ENCODE measurements around the gene PHLDB1.
"Not testable (repeated sequence)": the region's sequence is repeated elsewhere in the genome, so short reads cannot be mapped to it uniquely, and the experiment has no call there.

Gene PHLDB1

DNA sequence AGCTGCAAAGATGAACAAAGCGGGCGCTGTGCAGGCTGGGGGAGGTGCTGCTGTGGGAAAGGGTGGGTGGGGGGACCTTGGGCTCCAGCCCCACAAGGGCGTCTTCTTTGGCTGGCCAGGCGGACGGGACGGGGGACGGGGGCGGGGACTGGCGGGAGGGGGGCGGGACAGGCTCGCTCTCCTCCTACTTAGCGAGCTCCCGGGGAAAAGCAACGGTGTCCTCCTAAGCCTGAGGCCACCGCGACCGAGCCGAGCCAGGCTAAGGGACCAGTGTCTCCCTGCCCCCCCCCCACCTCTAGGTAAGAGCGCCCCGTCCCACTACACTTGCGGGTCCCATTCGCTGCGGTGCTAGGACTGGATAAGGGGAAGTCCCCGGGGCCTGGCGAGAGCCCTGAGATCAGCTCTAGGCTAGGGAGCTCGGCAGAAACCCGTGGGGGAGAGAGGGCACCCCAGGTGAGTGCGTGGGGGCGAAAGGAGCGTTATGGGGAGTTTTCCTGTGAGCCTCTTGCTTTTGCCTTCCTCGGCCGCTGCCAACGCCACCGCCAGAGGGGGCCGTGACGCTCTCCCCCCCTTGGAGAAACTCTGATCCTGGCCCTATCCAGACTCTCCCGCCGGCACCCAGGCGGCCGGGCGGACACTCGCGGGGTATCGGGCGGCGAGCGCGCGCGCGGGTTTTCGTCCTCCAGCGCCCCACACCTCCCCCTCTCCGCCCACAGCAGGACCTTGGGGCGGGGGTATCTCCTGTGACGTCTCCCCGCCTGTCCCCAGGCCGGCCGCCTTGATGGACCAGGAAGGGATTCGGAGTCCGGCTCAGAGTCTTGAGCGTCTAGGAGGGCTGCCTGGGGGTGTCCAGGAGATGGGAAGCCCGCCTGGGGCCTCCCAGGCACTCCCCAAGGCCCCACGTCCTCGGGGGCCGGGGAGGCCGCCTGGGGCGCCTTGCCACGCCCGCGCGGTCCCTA lies at the start of gene PHLDB1:
Gene PHLDB1, plus strand, starts transcription at position 215 of the 959 bp plus-strand sequence. CDS start 6,222 bp downstream, outside the sequence.
- DNase-seq = peak in 12 of 14 donors; percentile 44 to 94 (median 76)

DNA sequence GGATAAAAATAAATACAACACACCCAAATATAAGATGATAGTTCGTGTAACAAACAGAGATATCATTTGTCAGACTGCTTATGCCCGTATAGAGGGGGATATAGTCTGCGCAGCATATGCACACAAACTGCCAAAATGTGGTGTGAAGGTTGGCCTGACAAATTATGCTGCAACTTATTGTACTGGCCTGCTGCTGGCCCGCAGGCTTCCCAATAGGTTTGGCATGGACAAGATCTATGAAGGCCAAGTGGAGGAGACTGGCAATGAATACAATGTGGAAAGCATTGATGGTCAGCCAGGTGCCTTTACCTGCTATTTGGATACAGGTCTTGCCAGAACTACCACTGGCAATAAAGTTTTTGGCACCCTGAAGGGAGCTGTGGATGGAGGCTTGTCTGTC lies 46.6 kb upstream of the PHLDB1 start:
- DNase-seq = no peak

DNA sequence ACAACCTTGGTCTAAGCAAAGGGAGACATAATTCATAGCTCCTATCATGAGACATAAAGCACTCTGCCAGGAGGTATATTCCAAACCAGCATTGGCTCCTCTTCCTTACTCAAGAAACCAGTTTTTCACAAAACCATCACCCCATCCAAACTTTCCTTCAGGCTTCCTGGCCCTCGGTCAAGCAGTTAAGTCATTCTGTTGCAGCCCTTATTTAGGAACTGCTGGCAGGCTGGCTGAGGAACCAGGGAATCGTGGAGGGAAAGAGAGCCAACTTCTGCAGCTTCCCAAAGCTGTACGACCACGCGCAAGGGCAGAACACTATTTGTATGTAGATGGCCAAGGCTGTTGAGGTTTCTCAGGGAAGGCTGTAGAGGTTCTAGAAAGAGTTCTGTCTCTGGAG lies 42.4 kb upstream of the PHLDB1 start:
- peak in 4 of 14 donors; percentile 1 to 17 (median 10) for DNase-seq

DNA sequence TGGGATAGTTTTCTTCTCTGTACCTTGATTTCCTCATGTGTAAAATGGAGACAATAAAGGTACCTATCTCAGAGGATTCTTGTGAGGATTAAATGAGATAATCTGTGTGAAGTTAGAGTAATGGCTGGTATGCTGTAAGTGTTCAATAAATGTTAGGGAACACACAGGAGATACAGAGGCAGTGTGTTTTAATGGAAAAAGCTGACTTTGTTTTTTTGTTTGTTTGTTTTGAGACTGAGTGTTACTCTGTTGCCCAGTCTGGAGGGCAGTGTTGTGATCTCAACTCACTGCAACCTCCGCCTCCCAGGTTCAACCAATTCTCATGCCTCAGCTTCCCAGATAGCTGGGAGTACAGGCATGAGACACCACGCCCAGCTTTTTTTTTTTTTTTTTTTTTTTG lies 37.7 kb upstream of the PHLDB1 start:
- DNase-seq = no peak

DNA sequence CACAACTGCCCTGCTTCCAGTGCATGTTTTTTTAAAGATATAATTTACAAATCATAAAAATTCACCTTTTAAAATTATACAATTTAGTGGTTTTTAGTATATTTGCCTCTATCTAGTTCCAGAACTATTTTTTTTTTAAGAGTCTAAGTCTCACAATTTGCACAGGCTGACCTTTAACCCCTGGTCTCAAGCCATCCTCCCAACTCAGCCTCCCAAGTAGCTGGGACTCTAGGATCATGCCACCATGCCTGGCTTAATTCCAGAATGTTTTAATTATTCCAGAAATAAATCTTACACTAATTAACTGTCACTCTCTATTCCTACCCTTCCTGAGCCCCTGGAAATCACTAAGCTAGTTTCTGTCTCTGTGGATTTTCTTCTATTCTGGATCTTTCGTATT lies 36.6 kb upstream of the PHLDB1 start:
- no peak for DNase-seq

DNA sequence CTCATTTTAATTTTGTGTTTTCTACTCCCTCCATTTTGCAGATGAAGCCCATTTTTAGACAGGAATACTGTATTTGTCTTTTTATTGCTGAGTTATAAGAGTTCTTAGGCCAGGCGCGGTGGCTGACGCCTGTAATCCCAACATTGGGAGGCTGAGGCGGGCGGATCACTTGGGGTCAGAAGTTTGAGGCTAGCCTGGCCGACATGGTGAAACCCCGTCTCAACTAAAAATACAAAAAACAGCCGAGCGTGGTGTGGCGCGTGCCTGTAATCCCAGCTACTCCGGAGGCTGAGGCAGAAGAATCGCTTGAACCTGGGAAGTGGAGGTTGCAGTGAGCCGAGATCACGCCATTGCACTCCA lies 35.7 kb upstream of the PHLDB1 start:
- peak in 1 of 14 donors; percentile 20 for DNase-seq

DNA sequence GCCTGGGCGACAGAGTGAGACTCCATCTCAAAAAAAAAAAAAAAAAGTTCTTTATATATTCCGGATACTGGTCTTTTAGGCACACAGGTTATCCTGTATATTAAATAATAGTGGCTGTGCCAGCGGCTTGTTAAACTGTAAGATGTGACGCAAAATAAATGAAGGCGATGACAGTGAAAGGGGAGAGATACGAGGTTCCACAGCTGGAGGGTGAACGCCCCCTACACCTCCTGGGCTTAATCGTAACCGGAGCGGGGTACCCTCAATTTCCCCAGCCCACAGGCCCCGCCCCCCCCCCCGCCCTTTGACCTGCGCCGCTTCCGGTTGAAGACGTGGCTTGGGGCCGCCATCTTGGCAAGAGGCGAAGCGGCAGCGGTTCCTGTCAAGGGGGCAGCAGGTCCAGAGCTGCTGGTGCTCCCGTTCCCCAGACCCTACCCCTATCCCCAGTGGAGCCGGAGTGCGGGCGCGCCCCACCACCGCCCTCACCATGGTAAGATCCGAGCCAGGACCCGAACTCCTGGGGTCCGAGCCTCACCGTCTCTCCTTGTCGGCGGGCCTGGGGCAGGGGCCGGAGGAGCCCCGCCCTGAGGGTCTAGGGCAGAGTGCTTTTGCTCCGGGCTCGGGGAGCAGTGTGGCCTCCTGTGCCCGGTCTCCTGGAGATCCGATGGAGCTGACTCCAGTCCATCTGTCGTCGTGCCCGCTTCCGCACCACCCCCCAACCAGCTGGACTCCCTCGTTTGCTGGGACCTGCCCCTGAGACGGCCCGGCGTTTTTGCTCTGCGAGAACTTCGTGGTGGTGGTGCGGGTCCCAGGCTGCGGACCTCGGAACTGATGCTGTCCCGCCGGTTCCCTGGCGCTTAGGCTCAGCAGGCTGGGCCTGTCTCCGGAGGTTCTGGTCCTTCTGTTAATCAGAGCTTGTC lies 35.1 kb upstream of the PHLDB1 start, which contains the start of gene ARCN1:
Gene ARCN1, plus strand, starts transcription at position 349 of the 920 bp plus-strand sequence. Its CDS starts 139 bp downstream, at position 488.
- peak; percentile 30 to 82 (median 72) for DNase-seq

DNA sequence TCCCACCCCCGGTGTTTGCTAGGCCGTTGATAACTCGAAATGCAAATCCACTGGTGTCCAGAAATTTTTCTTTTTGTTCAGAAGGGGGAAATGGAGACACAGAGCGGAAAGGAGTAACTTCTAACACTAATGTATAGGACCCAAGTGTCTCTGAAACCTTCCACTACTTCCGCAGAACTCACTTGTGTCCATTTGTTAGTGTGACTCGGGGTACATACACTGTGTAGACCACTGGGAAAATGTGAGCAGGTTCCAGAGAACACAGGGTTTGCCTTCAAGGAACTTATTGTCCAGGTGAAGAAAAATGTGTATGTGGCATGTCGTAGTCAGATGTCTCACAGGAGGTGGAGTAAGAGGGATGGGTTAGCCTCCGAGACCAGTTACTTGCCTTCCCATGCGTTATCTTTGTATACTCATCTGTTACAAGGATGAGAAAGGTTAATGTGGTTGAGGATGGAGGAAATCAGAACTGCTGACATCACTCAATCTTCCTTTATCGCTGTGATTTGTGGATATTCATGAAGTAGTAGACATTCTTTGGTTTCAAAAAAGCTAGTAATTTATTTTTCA lies 34.3 kb upstream of the PHLDB1 start:
- peak in 2 of 14 donors; percentile 31 to 35 for DNase-seq

DNA sequence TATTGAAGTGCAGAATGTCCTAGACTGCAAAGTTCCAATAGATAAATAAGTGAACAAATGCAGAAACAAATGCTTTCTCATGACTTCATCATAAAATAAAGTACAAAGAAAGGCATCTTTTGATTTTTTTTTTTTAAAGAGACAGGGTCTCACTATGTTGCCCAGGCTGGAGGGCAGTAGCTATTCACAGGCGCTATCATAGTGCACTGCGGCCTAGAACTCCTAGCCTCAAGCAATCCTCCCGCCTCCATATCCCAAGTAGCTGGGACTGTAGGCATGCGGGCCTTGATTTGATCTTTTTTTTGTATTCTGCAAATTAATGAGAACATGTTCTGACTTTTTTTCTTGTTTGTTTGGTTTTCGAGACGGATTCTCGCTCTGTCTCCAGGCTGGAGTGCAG lies 32.8 kb upstream of the PHLDB1 start:
- no peak for DNase-seq

DNA sequence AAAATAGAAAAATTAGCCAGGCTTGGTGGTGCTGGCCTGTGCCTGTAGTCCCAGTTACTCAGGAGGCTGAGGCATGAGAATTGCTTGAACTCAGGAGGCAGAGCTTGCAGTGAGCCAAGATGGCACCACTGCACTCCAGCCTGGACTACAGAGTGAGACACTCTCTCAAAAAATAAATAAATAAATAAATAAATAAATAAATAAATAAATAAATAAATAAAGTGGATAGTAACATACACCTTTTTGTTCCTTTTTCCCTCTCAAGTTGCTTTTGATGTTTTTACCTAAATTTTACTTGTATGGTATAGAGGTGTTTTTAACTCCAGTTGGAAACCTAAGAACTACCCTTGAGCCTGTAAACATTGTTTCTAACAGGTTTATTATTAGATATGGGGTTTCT lies 29.4 kb upstream of the PHLDB1 start:
- not testable (repeated sequence) for DNase-seq

DNA sequence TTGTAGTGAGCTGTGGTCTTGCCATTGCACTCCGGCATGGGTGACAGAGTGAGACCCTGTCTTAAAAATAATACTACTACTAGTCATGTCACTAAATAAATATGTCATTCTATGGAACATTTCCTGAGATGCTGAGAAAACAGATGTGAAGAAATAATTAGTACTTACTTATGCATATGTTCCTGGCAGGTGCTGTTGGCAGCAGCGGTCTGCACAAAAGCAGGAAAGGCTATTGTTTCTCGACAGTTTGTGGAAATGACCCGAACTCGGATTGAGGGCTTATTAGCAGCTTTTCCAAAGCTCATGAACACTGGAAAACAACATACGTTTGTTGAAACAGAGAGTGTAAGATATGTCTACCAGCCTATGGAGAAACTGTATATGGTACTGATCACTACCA lies 26.4 kb upstream of the PHLDB1 start:
- DNase-seq = no peak

DNA sequence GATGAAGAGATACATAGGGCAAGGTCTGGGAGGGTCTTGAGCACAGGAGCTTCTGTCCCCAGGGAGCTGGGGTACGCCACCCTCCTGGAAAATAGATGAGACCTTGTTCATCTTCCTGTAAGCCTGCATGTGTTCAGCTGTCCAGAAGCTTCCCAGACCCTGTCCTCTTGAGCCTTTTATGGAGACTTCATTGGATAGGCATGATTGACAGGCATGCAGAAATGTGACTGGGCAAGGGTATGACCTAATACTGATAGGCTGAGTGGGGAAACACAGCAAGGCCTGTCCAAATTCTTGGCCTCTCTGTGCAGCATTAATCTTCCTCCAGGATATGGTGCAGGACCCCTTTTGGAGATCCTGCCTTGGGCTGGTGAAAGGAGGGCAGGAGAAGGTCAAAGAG lies 19.5 kb upstream of the PHLDB1 start:
- DNase-seq = no peak

DNA sequence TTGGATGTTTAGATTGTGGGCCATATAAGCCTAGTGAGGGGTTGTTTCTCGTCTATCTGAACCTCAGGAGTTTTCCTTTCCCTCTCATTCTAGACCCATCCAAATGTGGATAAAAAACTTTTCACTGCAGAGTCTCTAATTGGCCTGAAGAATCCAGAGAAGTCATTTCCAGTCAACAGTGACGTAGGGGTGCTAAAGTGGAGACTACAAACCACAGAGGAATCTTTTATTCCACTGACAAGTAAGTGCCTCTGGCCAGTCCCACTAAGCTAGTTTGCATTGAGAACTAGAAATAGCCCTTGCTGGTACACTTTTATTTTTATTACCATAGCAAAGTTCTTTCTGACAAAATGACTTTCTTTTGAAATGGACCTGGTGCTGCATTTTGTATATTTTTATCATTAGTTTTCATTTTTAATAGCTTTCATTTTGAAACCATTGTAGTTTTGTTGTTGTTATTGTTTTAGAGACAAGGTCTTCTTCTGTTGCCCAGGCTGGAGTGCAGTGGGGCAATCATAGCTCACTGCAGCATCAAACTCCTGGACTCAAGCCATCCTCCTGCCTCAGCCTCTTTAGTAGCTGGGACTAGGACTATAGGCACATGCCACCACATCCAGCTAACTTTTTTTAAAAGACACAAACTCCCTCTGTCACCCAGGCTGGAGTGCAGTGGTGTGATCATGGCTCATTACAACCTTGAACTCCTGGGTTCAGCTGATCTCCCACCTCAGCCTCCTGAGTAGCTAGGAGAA lies 14.6 kb upstream of the PHLDB1 start:
- DNase-seq = peak in 1 of 14 donors; percentile 33

DNA sequence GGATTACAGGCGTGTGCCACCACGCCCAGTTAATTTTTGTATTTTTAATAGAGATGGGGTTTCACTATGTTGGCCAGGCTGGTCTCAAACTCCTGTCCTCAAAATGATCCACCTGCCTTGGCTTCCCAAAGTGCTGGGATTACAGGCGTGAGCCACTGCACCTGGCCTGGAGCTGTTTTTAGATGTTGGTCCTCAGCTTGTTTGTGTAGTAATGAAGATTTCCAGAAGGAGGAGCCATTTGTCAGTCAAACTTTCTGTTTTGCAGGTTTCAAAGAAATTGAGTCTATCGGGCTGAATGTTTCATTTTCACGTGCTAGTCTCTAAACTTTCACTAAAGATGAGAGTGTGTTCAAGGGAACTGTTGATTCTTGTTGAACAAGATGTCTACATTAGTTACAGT lies 12.4 kb upstream of the PHLDB1 start:
- DNase-seq = peak in 1 of 14 donors; percentile 15

DNA sequence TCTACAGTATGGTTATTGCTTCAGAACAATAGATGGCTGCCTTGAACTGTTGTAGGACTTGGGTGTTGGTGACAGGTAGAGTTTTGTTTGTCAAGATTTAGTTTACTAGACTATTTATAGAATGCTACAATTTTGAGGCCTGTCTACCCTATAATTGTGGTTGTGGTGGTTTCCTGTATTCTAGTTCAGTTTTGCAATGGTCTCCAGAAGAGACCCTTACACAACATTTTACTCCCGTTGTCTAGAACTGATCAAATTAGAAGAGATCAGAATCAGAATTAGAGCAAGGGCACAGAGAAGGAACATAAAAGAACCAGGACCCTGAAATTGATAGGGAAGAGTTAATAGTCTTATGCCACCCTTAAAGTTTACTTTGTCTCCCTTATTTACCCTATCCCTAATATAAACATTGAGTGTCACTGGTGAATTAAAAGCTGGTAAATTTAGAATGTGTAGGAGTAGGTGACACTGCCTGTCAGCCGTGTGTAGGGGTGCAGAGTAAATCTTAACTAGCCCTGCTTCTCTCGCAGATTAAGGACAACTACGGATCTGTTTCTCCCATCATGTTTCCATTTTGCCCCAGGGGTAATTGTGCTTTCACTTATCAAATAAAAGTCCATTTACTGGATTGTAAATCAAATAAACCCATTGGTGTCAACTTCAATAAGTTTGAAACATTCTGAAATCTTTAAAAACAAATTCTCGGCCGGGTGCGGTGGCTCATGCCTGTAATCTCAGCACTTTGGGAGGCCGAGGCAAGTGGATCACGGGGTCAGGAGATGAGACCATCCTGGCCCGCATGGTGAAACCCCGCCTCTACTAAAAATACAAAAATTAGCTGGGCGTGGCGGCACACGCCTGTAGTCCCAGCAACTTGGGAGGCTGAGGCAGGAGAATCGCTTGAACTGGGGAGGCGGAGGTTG lies 10.9 kb upstream of the PHLDB1 start:
- DNase-seq = no peak

DNA sequence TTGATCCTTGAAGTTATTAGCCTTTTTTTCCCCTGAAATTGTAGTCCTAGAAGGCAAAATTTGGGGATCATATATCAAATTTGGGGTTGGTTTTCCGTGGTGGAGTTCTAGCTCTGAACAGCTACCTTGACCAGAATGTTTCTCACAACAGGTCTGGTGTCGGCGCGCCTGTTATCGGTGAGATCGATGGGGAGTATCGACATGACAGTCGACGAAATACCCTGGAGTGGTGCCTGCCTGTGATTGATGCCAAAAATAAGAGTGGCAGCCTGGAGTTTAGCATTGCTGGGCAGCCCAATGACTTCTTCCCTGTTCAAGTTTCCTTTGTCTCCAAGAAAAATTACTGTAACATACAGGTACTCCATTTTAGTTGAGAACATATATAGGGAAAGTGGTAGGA lies 9.9 kb upstream of the PHLDB1 start:
- no peak for DNase-seq

DNA sequence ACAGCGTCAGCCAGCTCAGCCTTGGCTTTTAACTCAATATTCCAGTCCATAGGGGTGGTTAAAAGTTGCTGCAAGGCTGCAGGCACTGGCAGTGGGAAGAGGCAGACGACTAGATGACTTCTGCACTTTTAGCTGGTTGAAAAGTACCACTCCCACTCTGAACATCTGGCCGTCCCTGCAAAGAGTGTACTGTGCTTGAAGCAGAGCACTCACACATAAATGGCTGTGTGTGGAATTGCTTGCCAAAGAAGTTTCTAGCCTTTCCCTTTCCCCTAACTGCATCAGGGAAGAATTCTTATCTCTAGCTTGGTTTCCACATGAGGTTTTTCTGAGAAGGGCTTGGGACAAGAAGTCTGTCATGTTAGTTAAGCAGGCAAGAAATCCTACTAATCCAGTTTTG lies 5.1 kb upstream of the PHLDB1 start:
- no peak for DNase-seq

DNA sequence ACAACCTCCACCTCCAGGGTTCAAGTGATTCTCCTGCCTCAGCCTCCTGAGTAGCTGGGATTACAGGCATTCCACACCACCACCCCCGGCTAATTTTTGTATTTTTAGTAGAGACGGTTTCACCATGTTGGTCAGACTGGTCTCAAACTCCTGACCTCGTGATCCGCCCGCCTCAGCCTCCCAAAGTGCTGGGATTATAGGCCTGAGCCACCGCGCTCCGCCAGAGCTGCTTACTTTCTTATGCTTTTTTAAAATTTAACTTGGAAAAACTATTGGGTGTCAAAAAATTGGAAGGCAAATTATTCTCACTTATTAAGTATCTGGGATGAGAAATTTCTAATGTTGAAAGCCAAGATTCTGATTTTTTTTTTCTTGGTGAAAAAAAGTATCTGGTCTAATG lies 3.7 kb upstream of the PHLDB1 start:
- not testable (repeated sequence) for DNase-seq

DNA sequence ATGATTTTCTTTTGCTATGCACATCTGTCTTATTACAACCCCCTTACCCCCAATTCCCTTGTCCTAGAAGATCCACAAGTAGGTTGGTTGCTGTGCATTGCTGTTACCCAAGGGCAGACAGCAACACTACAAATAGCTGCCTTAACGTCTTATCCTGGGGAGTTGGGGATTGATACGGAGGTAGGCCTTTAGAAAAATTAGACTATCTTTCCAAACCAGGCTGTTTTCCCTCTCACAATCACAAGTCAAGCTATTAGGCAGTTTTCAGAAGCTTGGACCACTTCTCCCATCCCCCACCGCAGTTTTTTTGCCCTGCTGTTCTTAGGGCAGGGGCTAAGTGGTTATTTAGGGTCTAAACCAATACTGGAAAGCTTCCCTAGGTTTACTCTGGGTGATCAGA lies 2.8 kb upstream of the PHLDB1 start:
- DNase-seq = no peak

DNA sequence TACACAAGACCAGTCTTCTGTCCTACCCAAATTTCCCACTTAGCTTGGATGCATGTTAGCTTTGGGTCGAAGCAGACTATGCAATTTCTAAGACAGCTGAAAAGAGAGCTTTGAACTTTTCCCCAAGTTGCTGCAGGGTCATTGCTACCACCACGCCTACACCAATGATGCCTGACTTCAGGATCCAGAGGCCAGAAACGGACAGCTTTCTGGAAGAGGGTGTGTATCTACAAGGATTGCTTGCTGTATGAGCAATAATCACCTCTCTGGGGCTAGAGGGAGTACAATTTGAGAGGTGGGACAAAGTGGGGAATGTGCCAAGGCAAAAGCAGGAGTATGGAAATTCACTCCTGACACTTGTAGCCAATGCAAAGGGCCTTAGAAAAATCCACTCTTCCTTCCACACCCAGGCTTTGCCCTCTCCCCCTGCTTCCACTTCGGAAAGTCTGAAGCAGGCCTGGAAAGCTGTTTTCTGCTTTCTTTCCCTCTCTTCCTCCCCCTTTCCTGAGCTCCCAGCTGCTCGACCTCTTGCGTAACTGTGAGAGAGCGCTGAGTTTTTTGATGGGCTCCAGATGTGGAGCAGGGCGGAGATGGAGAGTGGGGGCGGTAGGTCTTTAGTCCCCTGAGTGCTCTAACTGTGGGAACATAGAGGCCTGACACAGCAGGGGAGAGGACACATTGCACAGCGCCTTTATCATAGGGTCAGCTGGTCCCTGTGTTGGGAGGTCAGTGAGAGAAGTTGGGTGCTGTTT lies 2.1 kb upstream of the PHLDB1 start:
- peak in 3 of 14 donors; percentile 22 to 61 (median 26) for DNase-seq

Data from C1 segment of cervical spinal cord (tissue), 14 donors.